H1 (cell line): Measurements from ENCODE around the gene COL12A1. TPM values are rescaled to one million over a fixed set of nuclear protein-coding genes. Genes with fewer than 3 reads are reported as not detected.

Experiments
- CHD7 ChIP-seq: fragments of 300-600 bp; sonication (generic); IDR thresholded peaks from 2 replicates; pipeline ENCODE4 v1.7.1; 2012; ENCODE audit warnings: low read length, moderate library complexity, mild to moderate bottlenecking, inconsistent platforms; ENCODE audit not compliant: insufficient replicate concordance
- GTF2F1 ChIP-seq: IDR thresholded peaks from 2 replicates; pipeline ENCODE4 v1.6.1; 2012; ENCODE audit warnings: low read depth, low read length, improper control_type of control experiment, borderline replicate concordance
- polyA plus RNA-seq, 7 experiments: library from polyadenylated mRNA; depleted of rRNA in 3 of 7; stranded (reverse) in 5 of 7; unstranded in 2 of 7; fragments of >200 nt in 5 of 7; fragments of 200-250 nt in 2 of 7; gene quantifications; 1 replicate in 5 of 7; 2 replicates in 1 of 7; 4 replicates in 1 of 7; pipeline versions ENCODE4 v1.2.1 to v1.2.3, GENCODE V29; 2011 to 2013; ENCODE audit warnings: missing spikeins in 2 of 7, mixed read lengths in 2 of 7
- total RNA-seq: library from RNA; stranded (reverse); fragmentation: NEBNext Ultra II Directional; extraction: Animal tissue kit (Norgen Biotek cat#: 25700); gene quantifications from 2 replicates; pipeline ENCODE4 v1.2.1, GENCODE V29; 2021

COL12A1 gene
- total and polyA plus RNA-seq, 2 of the 8 experiments (the other 6 are each of a cell fraction or from before 2014, with no cell fraction given): 1.4 to 4.7 TPM

- TF ChIP-seq CHD7 (no peak), GTF2F1 (no peak)
These were observed 76.8 kb downstream of the COL12A1 start (continued) for GRCh38 chr6:75128878-75129570.
